D721Med (cell line): ENCODE data around the gene SNTB2.
"Not testable (repeated sequence)": the region's sequence is repeated elsewhere in the genome, so short reads cannot be mapped to it uniquely, and the experiment has no call there.

Source experiments
- DNase-seq: peaks from one replicate; pipeline ENCODE4 v3.0.0; 2011; ENCODE audit warnings: low spot score; ENCODE audit not compliant: insufficient read length
- FAIRE-seq: peaks from 2 replicates; lab custom pipeline; 2011; peaks lifted over from hg19 to GRCh38; lab: Jason Lieb, UNC
- CTCF ChIP-seq: IDR thresholded peaks from 2 replicates; pipeline ENCODE4 v1.5.1; 2012; ENCODE audit warnings: mild to moderate bottlenecking, control low read depth; ENCODE audit not compliant: insufficient read depth; ENCODE audit errors: missing control alignments

Gene SNTB2

DNA sequence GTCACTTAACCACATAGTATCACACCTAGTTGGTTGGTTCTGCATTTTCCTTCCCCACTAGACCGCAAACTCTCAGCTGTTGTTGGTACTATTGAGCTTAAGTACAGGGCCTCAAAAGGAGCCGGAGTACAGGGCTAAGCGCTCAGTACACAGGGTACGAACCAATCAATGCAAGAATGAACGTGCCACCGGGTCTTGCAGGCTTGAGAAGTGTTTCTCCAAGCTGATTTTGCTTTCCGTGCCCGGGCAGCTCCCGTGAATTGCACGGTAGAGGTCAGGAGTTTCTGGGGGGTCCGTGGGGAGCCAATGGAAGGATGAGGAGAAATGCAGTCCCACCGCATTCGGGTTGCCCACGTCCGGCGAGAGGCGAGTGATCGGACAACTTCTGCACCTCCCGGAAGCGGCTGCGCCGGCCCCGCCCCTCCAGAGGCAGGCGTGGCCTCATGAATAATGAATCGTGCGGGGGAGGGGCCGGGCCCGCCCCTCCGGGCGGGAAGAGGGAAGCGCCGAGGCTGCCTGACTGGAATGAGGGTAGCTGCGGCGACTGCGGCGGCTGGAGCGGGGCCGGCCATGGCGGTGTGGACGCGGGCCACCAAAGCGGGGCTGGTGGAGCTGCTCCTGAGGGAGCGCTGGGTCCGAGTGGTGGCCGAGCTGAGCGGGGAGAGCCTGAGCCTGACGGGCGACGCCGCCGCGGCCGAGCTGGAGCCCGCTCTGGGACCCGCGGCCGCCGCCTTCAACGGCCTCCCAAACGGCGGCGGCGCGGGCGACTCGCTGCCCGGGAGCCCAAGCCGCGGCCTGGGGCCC, at the start of gene SNTB2:
SNTB2 (plus strand) TSS at position 523 of the 804 bp plus-strand sequence; CDS start at position 526, 3 bp downstream.
- FAIRE-seq (no peak), DNase-seq (peak; percentile 60)
- no peak for TF ChIP-seq CTCF

GRCh38 chr16:69138608-69139007, 48.4 kb upstream of the SNTB2 start:
- no peak for FAIRE-seq
- TF ChIP-seq CTCF: no peak

DNA sequence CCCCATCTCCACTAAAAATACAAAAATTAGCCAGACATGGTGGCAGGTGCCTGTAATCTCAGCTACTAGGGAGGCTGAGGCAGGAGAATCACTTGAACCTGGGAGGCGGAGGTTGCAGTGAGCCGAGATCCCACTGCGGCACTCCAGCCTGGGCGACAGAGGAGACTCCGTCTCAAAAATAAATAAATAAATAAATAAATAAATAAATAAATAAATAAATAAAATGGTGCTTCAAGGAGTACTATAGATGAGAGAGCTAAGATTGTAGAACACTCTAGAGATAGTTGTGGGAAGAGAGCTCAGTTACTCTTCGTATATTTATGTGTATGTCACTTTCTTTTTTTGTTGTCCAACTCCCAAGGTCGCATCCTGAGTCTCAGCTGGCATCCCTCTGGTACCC, 47.5 kb upstream of the SNTB2 start:
- FAIRE-seq: not testable (repeated sequence)

More at GRCh38 chr16:69138608-69139007, 48.4 kb upstream of the SNTB2 start:
- DNase-seq: no peak

DNA sequence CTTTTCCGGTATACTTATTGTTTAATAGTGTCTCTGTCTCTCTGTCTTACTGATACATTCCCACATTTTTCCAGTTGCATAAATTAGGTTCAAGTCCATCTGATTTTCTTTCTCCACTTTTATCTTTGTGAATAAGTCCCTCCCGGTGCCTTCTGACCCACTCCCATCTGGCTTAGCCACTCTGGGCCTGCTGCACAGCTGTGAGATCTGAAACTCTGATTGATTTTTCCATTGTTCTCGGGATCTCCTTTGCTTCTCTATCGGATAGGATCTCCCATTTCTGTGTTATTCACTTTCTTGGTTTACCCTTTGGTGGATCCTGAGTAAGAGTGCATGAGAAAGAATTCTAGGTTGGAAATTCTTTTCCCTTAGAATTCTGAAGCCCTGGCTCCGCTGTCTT, 46.0 kb upstream of the SNTB2 start:
- DNase-seq (no peak), FAIRE-seq (no peak)
- no peak for TF ChIP-seq CTCF

More for the DNA sequence above, 47.5 kb upstream of the SNTB2 start:
- not testable (repeated sequence) for DNase-seq

- no peak for DNase-seq
- TF ChIP-seq CTCF: no peak
- no peak for FAIRE-seq
Observed at GRCh38 chr16:69141936-69142335, 45.0 kb upstream of the SNTB2 start.

DNA sequence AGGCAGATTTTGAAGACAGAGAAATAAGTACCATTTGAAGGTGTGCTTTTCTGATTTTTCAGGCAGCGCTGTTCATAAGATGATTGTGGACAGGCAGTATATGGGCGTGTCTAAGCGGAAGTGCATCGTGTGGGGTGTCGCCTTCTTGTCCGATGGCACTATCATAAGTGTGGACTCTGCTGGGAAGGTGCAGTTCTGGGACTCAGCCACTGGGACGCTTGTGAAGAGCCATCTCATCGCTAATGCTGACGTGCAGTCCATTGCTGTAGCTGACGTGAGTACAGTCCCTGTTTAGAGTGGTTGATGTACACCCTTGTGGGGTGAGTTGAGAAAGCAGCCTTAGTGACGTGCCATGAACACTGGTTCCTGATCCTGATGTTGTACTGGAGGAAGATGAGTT, 43.8 kb upstream of the SNTB2 start:
- DNase-seq (no peak), FAIRE-seq (no peak)
- TF ChIP-seq CTCF: no peak

DNA sequence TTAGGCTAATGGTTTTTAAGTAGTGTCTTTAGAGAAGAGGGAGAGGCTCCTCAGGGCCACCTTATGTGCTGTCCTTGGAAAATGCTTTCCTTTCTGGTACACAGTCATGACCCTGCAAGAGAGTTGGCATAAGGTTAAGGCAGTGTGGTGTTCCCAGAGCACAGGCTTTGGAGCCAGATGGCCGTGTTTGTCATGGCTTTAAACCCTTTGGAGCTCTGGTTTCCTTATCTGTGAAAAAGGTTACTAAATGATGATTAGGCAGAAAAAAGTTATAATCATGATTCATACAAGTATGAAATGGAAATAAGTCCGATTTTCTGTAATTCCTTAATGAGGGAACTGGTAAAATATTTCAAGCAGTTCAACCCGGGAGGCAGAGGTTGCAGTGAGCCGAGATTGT, 41.3 kb upstream of the SNTB2 start:
- no peak for FAIRE-seq
- TF ChIP-seq CTCF: no peak
- DNase-seq: no peak

GRCh38 chr16:69149621-69150020, 37.3 kb upstream of the SNTB2 start:
- not testable (repeated sequence) for FAIRE-seq

More at GRCh38 chr16:69149621-69150020, 37.3 kb upstream of the SNTB2 start:
- DNase-seq: not testable (repeated sequence)
